Erythroblast (primary cell): ENCODE measurements around the gene PPFIA2.

Experiments used
- GATA1 ChIP-seq: IDR thresholded peaks from 2 replicates; pipeline ENCODE4 v1.6.1; 2011; ENCODE audit warnings: low read depth, mild to moderate bottlenecking, control low read depth, low read length, moderate library complexity
- POLR2A ChIP-seq: IDR thresholded peaks from 2 replicates; pipeline ENCODE4 v1.6.1; 2011; ENCODE audit warnings: mild to moderate bottlenecking, low read length

DNA sequence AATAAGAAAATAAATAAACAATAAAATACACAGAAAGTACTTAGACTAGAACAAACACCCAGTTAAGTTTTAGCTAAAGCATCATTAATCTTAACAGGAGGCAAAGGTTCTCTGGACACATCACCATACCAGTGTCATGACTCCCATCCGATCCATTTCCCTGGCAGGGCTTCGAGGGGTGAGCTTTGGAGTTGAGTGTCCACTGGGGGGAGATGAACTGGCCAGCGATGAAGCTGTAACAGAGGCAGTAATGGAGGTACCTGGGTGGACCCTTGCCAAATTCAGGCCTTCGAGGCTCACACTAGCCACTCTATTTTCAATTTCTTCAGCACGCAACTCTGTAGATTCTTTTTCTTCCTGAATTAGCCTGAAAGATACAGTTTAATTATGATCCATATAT, 411.7 kb downstream of the PPFIA2 start:
- TF ChIP-seq POLR2A (no peak), GATA1 (no peak)
